OCI-LY7 (cell line): Measurements from ENCODE around the gene ATP2B3.

Source experiments
- EZH2phosphoT487 ChIP-seq: fragments of 200-600 bp; sonication (generic); IDR thresholded peaks from 2 replicates; pipeline ENCODE4 v1.6.1; 2018; ENCODE audit warnings: low read depth, borderline replicate concordance, mild to moderate bottlenecking, mixed run types, antibody characterized with exemption, low read length, moderate library complexity, mixed read lengths
- TF ChIP-seq, protein P1 (sequence below): fragments of 200-600 bp; sonication (generic); conservative IDR thresholded peaks from 2 replicates; pipeline ENCODE4 v1.5.1; 2014; ENCODE audit warnings: mild to moderate bottlenecking, antibody characterized with exemption, low read length, moderate library complexity, mixed read lengths

DNA sequence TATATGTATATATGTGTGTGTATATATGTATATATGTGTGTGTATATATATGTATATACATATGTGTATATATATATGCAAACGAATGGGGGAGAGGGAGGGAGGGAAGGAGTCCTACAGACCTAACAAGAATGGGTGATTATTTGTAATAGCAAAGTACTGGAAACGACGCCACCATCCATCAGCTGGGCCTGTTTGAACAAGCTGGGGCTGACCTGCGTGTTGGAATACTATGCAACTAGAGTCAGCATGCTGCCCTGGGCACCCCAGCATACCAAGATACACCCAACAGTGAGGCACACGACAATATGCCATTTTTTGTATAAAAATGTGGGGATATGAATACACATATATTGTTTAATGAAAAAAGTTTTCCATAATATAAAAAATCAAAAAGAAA lies 103.1 kb downstream of the ATP2B3 start:
- TF ChIP-seq, protein P1, sequence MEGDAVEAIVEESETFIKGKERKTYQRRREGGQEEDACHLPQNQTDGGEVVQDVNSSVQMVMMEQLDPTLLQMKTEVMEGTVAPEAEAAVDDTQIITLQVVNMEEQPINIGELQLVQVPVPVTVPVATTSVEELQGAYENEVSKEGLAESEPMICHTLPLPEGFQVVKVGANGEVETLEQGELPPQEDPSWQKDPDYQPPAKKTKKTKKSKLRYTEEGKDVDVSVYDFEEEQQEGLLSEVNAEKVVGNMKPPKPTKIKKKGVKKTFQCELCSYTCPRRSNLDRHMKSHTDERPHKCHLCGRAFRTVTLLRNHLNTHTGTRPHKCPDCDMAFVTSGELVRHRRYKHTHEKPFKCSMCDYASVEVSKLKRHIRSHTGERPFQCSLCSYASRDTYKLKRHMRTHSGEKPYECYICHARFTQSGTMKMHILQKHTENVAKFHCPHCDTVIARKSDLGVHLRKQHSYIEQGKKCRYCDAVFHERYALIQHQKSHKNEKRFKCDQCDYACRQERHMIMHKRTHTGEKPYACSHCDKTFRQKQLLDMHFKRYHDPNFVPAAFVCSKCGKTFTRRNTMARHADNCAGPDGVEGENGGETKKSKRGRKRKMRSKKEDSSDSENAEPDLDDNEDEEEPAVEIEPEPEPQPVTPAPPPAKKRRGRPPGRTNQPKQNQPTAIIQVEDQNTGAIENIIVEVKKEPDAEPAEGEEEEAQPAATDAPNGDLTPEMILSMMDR = no peak
- TF ChIP-seq EZH2phosphoT487 = no peak
